HG02943 (cell line): ENCODE measurements around the gene STXBP5.
"Not testable (repeated sequence)": the region's sequence is repeated elsewhere in the genome, so short reads cannot be mapped to it uniquely, and the experiment has no call there.

Experiments
- ATAC-seq: cut with Tn5 transposase; IDR thresholded peaks from one replicate; pipeline ENCODE4 v1.9.1; 2021; ENCODE audit warnings: mild to moderate bottlenecking, low read depth, moderate library complexity; ENCODE audit not compliant: unreplicated experiment

The STXBP5 gene

GRCh38 chr6:147347882-147348575 lies 143.8 kb downstream of the STXBP5 start:
- ATAC-seq = no peak

GRCh38 chr6:147361311-147361981 lies 157.2 kb downstream of the STXBP5 start:
- ATAC-seq = no peak

DNA sequence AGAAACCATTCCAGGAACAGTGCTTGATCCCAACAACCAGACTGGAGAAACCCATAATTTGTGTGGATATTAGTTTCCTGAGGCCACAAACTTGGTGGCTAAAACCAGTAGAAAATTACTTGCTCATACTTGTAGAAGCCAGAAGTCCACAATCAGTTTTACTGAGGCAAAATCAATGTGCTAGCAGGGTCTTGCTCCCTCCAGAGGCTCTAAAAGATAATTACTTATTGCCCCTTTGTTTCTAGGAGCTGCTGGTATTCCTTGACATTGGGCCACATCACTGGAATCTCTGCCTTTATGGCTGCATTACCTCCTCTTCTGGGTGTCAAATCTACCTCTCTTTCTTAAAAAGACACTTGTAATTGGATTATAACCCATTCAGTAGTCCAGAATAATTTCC lies 162.1 kb downstream of the STXBP5 start:
- no peak for ATAC-seq

- no peak for ATAC-seq
These were observed 167.1 kb downstream of the STXBP5 start for GRCh38 chr6:147371325-147371724.

DNA sequence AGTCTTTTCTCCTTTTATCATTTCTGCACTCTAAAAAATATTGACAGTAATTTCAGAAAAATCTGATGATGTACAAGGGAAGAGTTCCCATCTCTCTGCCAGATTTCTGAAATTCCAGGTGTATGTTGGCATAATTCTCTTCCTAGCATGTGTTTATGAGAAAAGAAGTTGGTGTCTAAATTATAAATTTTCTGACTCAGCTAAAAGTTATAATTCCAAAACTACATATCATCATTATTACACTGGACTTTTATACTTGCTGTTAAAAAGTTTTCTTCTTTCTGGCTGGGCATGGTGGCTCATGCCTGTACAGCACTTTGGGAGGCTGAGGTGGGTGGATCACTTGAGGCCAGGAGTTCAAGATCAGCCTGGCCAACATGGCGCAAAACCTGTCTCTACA lies 168.6 kb downstream of the STXBP5 start:
- ATAC-seq = no peak

DNA sequence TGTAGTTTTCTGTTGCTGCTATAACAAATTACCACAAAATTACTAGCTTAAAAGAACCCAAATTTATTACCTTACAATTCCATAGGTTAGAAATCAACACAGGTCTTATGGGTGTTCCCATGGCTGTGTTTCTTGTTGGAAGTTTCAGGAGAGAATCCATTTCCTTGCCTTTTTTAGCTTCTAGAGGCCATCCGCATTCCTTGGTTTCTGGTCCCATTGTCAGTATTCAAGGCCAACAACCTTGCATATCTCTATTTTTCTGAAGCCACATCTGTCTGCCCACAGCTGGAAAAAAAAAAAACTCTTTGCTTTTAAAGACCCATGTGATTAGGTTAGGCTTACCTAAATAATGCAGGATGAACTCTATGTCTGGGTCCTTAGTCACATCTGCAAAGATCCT lies 174.6 kb downstream of the STXBP5 start:
- ATAC-seq = no peak

- not testable (repeated sequence) for ATAC-seq
These were observed 176.6 kb downstream of the STXBP5 start for GRCh38 chr6:147380841-147381240.

GRCh38 chr6:147381712-147382111 lies 177.5 kb downstream of the STXBP5 start:
- ATAC-seq = no peak

- ATAC-seq = no peak
These were observed 178.8 kb downstream of the STXBP5 start for GRCh38 chr6:147382945-147383554.

GRCh38 chr6:147384029-147384428 lies 179.8 kb downstream of the STXBP5 start:
- ATAC-seq = no peak

DNA sequence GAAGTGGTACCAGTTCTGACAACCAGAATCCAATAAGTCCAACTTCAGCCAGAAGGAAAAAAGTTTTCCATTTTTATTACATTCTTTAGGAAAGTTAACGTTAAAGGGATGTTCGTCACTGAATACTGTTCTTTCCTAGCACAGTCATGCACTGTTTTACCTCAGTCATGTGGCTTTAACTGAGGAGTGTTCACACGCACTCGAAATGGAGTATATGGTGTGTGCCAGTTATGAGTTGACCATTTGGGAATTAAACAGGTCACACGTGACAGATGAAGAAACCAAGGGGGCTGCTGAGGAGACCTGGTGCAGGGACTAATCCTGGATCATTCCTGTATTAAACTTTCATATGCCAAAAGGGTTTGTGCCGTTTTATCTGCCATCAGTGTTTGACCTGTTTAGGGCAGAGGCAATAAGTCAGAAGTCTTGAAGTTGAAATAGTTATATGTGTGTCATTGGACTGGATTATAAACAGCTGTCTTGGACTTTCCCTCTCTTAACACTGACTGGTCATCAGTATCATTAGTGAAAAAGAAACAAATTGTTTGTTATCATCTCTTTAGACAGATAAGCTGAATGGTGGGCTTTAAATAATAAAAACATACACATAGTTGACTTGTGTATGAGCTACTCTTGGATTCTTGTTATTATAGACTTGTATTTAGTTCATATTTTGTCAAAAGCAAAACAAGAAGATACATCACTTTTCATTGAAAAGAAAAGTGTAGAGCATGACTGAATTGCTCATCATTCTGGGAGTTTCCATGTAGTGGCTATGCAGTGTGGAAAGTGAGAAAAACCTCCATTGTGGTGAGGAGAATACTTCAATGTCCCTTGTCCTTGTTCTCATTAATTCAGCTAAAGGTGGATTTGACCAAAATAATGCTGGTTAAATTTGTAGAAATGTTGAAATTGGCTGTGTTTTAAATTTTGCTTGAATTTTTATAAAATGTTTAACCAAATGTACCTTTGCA lies 180.8 kb downstream of the STXBP5 start:
- no peak for ATAC-seq

- ATAC-seq = no peak
These were observed 185.2 kb downstream of the STXBP5 start for GRCh38 chr6:147389463-147389862.

DNA sequence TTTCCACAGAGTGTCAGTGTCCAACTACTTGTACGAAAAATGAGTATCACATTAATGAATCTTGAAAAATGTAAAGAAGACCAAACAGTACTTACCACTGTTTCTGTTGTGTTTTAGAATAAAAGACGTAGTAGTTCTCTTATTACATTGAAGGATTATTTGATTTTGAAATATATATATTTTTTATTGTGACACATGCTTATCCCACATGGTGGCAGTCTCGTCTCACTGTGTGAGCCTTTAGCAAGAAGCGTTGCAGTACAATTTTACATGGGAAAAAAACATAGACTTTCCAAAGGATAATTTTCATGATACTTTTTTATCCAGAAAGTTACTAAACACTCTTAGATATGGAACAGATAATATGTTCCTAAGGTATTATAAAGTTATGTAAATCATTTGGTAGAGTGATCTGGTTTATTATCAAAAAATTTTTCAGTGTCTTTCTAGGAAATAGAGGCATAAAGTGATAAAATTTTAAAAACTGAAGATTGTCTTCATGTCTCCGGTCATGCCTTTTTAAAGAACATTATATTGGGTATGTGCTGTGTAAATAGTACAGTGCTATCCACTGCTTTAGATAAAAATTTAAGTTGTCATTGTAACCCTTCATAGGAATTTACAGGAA lies 186.8 kb downstream of the STXBP5 start:
- ATAC-seq = no peak

GRCh38 chr6:147392917-147393625 lies 188.9 kb downstream of the STXBP5 start:
- ATAC-seq = no peak

- no peak for ATAC-seq
These were observed 190.9 kb downstream of the STXBP5 start for GRCh38 chr6:147395158-147395557.

DNA sequence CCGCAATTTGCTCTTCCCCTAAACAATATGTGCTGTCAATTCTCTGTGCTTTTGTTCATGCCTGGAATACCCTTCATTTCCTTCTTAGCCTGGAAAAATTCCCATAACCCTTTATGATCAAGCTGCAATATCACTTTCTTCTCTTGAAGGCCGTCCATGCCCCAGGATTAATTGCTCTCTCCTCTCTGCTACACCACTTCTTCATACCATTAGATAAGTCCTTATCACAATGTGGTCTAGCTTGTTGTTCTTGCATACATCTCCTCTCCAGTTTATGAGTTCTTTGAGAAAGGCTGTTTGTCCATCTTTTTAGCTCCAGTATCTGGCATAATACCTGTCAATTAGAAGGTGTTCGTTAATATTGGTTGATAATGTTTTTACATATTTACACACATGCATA lies 193.1 kb downstream of the STXBP5 start:
- ATAC-seq = no peak

DNA sequence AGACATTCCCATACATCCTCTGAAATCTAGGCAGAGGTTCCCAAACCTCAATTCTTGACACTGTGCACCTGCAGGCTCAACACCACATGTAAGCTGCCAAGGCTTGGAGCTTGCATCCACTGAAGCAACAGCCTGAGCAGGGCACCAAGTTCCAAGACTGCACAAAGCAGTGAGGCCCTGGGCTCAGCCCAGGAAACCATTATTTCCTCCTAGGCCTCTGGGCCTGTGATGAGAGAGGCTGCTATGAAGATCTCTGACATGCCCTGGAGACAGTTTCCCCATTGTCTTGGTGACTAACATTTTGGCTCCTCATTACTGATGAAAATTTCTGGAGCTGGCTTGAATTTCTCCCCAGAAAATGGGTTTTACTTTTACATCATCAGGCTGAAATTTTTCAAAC lies 196.8 kb downstream of the STXBP5 start:
- no peak for ATAC-seq

DNA sequence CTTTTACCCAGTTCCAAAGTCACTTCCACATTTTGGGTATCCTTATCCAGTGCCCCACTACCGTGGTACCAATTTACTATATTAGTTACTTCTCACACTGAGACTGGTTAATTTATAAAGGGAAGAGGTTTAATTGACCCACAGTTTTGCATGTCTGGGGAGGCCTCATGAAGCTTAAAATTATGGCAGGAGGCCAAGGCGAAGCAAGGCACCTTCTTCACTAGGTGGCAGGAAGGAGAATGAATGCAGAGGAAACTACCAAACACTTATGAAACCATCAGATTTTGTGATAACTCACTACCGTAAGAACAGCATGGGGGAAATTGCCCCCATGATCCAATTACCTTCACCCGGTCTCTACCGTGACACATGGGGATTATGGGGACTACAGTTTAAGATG lies 197.6 kb downstream of the STXBP5 start:
- ATAC-seq = no peak

- no peak for ATAC-seq
These were observed 202.6 kb downstream of the STXBP5 start for GRCh38 chr6:147406783-147407182.

GRCh38 chr6:147407571-147407970 lies 203.4 kb downstream of the STXBP5 start:
- ATAC-seq = no peak
